ENCODE data around the gene GRPEL1.

The GRPEL1 gene

DNA sequence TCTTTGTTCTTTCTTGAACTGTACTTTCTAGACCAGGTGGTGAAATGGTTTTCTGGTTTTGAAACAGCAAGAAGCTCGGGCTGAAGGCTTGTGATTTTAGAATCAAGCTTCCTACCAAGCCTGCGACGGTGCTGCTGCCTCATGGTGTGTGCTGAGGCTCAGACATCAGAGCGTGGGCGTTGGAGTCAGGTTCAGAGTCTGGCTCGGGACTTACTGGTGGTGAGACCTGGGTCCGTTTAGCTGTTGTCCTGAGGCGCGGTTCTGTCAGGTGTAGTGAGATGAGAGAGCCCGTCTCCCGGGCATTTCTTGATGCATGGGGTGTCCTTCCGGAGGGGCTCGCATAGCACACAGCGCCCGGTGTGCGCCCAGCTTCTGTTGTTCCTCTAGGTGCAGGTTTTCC, 44.4 kb downstream of the GRPEL1 start:
- no peak for DNase-seq (ENCODE audit: low spot score)
- POLR2A ChIA-PET (ENCODE audit: low non-redundant PET), result no interaction called here
- H3K27ac ChIP-seq, result peak overlapping the region; percentile 92
- CTCF ChIA-PET, result interaction anchor here (0.8 kb wide), 1 partner anchor 141 kb away, joined by 3 read pairs; no protein-coding TSS in a partner anchor
- no peak for TF ChIP-seq CTCF (conservative IDR thresholded peaks at IDR 0.05; ENCODE audit: low read depth)

- POLR2A ChIA-PET (ENCODE audit: low non-redundant PET), result no interaction called here
- CTCF ChIA-PET, result interaction anchor here (0.7 kb wide), 1 partner anchor 21 kb away, joined by 7 read pairs; a partner anchor contains a TSS
- DNase-seq (ENCODE audit: low spot score), result peak; percentile 73
- peak overlapping the region; percentile 92 for H3K27ac ChIP-seq
- TF ChIP-seq CTCF (conservative IDR thresholded peaks at IDR 0.05; ENCODE audit: low read depth), result no peak
Measured at GRCh38 chr4:7021930-7022664, 45.8 kb downstream of the GRPEL1 start.

DNA sequence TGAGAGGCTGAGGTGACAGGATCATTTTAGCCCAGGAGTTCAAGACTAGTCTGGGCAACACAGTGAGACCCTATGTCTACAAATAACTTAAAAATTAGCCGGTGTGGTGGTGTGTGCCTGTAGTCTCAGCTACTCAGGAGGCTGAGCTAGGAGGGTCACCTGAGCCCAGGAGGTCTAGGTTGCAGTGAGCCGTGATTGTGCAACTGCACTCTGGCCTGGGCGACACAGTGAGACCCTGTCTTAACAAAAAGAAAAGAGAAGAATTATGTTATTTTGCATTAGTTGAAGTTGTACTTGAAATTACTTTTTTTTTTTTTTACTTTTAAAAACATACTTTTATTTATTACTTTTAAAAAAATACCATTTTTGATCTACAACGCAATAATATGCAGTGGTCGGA, 46.5 kb downstream of the GRPEL1 start:
- H3K27ac ChIP-seq, result peak overlapping the region; percentile 92
- ChIA-PET POLR2A (ENCODE audit: low non-redundant PET) (no interaction called here), CTCF (no interaction called here)
- DNase-seq (ENCODE audit: low spot score), result no peak
- no peak for TF ChIP-seq CTCF (conservative IDR thresholded peaks at IDR 0.05; ENCODE audit: low read depth)

DNA sequence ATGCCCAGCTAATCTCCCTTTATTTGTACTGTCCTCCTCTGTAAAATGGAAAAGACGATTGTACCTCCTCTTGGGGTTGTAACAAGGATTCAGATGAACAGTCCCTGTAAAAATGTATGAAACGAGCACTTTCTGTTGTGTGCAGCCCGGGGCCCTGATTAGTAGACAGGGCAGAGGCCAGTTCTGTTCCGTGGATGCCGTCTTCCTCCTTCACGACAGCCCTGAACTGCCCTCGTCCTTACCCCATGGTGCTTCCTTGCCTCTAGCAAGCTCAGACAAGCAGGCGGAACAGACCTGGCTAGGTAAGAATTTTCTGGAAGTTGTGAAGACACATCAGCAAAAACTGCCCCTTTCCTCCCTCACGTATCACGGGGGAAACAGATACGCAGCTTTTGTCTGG, 47.0 kb downstream of the GRPEL1 start:
- CTCF ChIA-PET, result interaction anchor here (0.7 kb wide), 1 partner anchor 47 kb away, joined by 3 read pairs; no protein-coding TSS in a partner anchor

GRCh38 chr4:7020290-7020689, 47.6 kb downstream of the GRPEL1 start:
- peak overlapping the region; percentile 92 for H3K27ac ChIP-seq
- TF ChIP-seq CTCF (conservative IDR thresholded peaks at IDR 0.05; ENCODE audit: low read depth), result no peak
- CTCF ChIA-PET, result interaction anchor here (0.7 kb wide), 1 partner anchor 46 kb away, joined by 3 read pairs; no protein-coding TSS in a partner anchor
- POLR2A ChIA-PET (ENCODE audit: low non-redundant PET), result no interaction called here
- no peak for DNase-seq (ENCODE audit: low spot score)

More for the DNA sequence above, 47.0 kb downstream of the GRPEL1 start:
- no peak for DNase-seq (ENCODE audit: low spot score)
- peak overlapping the region; percentile 92 for H3K27ac ChIP-seq
- POLR2A ChIA-PET (ENCODE audit: low non-redundant PET), result no interaction called here
- TF ChIP-seq CTCF (conservative IDR thresholded peaks at IDR 0.05; ENCODE audit: low read depth), result no peak

GRCh38 chr4:7019367-7019766, 48.5 kb downstream of the GRPEL1 start:
- ChIA-PET POLR2A (ENCODE audit: low non-redundant PET) (no interaction called here), CTCF (no interaction called here)
- H3K27ac ChIP-seq, result peak overlapping the region; percentile 28
- no peak for TF ChIP-seq CTCF (conservative IDR thresholded peaks at IDR 0.05; ENCODE audit: low read depth)
- no peak for DNase-seq (ENCODE audit: low spot score)

Measured in RWPE1 (cell line).